ENCODE measurements around the gene DDIT3.
A peak's percentile ranks its signal among the peaks of the same experiment; 100 is the strongest.
"Not testable (repeated sequence)": the region's sequence is repeated elsewhere in the genome, so short reads cannot be mapped to it uniquely, and the experiment has no call there.

Gene DDIT3

GRCh38 chr12:57520053-57520818, at the start of gene DDIT3:
Gene DDIT3 (minus strand): TSS chr12:57520514. CDS start chr12:57517406, 3,108 bp downstream.
- peak; percentile 99 for DNase-seq (ENCODE audit: low read depth)

DNA sequence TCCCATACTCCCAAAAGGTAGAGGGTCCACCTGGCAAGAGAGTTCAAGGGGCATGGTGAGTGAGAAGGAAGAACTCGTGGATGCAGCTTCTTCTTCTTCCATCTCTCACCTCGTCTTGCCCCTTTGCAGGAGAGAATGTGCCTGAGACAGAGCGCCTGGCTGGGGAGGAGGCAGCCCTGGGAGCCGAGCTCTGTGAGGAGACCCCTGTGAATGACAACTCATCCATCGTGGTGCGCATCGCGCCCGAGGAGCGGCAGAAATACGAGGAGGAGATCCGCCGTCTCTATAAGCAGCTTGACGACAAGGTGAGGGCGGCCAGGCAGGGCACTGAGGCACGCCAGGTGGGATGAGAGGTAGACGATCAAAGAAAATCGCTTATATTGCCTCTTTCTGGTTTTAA, 49.5 kb upstream of the DDIT3 start:
- no peak for DNase-seq (ENCODE audit: low read depth)

- no peak for DNase-seq (ENCODE audit: low read depth)
These were observed 48.5 kb upstream of the DDIT3 start for GRCh38 chr12:57568838-57569237.

- DNase-seq (ENCODE audit: low read depth), result no peak
These were observed 43.9 kb upstream of the DDIT3 start for GRCh38 chr12:57564178-57564740.

DNA sequence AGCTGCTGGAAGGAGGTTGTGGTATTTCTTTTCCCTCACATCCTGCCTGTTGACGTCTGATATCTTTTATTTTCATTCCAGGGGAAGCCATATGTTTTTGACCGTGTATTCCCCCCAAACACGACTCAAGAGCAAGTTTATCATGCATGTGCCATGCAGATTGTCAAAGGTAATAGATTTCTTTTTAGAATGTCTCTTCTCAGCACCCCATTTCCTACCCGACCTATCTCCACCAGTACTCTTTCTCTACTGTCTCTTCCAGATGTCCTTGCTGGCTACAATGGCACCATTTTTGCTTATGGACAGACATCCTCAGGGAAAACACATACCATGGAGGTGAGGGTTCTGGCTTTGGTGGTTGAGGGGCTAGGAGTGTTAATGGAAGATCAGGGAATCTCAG, 43.0 kb upstream of the DDIT3 start:
- no peak for DNase-seq (ENCODE audit: low read depth)

DNA sequence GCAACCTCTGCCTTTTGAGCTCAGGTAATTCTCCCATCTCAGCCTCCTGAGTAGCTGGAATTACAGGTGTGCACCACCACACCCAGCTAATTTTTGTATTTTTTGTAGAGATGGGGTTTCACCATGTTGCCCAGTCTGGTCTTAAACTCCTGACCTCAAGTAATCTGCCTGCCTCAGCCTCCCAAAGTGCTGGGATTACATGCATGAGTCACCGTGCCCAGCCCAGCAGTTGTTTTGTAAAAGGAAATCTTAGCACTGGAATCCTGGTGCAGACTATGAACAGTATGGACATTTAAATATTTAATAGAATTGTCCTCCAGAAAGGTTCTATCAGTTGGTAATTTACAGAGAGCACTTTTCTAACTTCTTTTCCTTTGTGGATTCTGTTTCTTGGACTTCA, 40.8 kb upstream of the DDIT3 start:
- not testable (repeated sequence) for DNase-seq (ENCODE audit: low read depth)

- no peak for DNase-seq (ENCODE audit: low read depth)
These were observed 40.2 kb upstream of the DDIT3 start for GRCh38 chr12:57560516-57560915.

GRCh38 chr12:57558864-57559263, 38.5 kb upstream of the DDIT3 start:
- DNase-seq (ENCODE audit: low read depth), result no peak

DNA sequence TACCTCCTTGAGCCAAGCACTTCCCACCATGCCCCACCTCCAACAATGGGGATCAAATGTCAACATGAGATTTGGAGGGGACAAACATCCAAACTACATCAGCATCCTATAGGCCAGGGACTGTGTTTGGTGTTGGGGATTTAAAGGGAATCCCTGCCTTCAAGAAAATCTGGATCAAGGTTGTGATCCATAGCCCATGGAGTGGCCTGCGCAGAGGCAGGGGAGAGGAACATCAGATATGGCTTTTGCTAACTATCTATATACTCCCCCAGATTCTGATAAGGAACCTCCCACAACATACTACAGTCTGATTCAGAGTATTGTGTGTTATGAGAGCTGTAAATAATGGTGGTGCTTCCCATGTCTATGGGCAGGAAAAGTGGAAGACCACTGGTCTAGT, 34.6 kb upstream of the DDIT3 start:
- DNase-seq (ENCODE audit: low read depth), result no peak

- no peak for DNase-seq (ENCODE audit: low read depth)
These were observed 34.1 kb upstream of the DDIT3 start for GRCh38 chr12:57554453-57554852.

- no peak for DNase-seq (ENCODE audit: low read depth)
These were observed 33.3 kb upstream of the DDIT3 start for GRCh38 chr12:57553343-57554202.

- no peak for DNase-seq (ENCODE audit: low read depth)
These were observed 32.6 kb upstream of the DDIT3 start for GRCh38 chr12:57552835-57553313.

DNA sequence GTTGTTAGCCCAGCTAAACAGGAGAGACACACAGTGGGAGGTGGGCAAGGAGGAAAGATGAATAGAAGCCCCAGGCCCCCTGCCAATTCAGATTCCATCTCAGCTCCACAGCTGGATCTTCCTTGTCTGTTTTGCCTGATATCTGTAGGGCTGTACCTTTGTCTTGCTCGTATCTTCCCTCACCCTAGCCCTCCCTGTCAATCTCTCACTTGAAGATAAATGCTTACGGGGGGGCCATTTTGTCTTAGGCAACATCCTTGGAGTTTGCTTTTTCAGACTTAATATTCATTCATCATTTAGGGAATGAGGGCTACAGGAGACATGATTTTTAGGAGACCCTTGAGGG, 32.0 kb upstream of the DDIT3 start:
- no peak for DNase-seq (ENCODE audit: low read depth)

GRCh38 chr12:57551637-57552305, 31.5 kb upstream of the DDIT3 start:
- DNase-seq (ENCODE audit: low read depth), result no peak

GRCh38 chr12:57550641-57551549, 30.6 kb upstream of the DDIT3 start:
- DNase-seq (ENCODE audit: low read depth), result no peak

- no peak for DNase-seq (ENCODE audit: low read depth)
These were observed 29.8 kb upstream of the DDIT3 start, which contains the start of gene KIF5A for GRCh38 chr12:57549909-57550640. Gene KIF5A (plus strand): TSS chr12:57550044. CDS start chr12:57550272, 228 bp downstream.

- DNase-seq (ENCODE audit: low read depth), result no peak
These were observed 29.0 kb upstream of the DDIT3 start for GRCh38 chr12:57549203-57549908.

GRCh38 chr12:57548488-57548887, 28.2 kb upstream of the DDIT3 start:
- no peak for DNase-seq (ENCODE audit: low read depth)

DNA sequence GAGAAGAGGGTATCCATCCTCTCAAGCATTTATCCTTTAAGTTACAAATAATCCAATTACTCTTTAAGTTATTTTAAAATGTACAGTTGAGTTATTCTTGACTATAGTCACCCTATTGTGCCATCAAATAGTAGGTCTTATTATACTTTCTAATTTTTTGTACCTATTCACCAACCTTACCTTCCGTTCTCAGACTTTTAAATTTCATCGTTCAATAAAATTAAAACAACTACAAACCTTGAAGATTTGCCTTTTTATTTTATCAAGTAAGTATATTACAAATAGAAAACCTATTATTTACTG, 27.6 kb upstream of the DDIT3 start:
- DNase-seq (ENCODE audit: low read depth), result no peak

Data from fibroblast of gingiva (primary cell).